ENCODE measurements around the gene TMC5.

DNA sequence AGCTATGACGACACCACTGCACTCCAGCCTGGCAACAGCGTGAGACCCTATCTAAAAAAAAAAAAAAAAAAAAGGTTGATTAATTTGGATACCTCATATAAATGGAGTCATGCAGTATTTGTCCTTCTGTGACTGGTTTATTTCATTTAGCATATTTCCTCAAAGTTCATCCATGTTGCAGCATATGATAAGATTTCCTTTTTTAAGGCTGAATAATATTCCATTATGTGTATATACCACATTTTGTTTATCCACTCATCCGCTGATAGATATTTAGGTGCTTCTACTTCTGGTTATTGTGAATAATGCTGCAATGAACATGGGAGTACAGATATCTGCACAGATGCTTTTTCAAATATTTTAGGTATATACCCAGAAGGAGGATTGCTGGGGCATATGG is 43.3 kb upstream of the TMC5 start:
- TF ChIP-seq, protein P1, sequence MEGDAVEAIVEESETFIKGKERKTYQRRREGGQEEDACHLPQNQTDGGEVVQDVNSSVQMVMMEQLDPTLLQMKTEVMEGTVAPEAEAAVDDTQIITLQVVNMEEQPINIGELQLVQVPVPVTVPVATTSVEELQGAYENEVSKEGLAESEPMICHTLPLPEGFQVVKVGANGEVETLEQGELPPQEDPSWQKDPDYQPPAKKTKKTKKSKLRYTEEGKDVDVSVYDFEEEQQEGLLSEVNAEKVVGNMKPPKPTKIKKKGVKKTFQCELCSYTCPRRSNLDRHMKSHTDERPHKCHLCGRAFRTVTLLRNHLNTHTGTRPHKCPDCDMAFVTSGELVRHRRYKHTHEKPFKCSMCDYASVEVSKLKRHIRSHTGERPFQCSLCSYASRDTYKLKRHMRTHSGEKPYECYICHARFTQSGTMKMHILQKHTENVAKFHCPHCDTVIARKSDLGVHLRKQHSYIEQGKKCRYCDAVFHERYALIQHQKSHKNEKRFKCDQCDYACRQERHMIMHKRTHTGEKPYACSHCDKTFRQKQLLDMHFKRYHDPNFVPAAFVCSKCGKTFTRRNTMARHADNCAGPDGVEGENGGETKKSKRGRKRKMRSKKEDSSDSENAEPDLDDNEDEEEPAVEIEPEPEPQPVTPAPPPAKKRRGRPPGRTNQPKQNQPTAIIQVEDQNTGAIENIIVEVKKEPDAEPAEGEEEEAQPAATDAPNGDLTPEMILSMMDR (IDR thresholded peaks at IDR 0.05 in 2 of 3, conservative IDR thresholded peaks at IDR 0.05 in 1 of 3; ENCODE audit: borderline replicate concordance in 1 of 3, insufficient read depth in 1 of 3, low read depth in 2 of 3, low read length in 2 of 3) = no peak
- no peak for TF ChIP-seq YY1 (IDR thresholded peaks at IDR 0.05; ENCODE audit: extremely low read depth, insufficient replicate concordance, low read depth, low read length)
- TF ChIP-seq POLR2AphosphoS5 (IDR thresholded peaks at IDR 0.05; ENCODE audit: low read depth, low read length) = no peak
- TF ChIP-seq EZH2 (IDR thresholded peaks at IDR 0.05) = no peak
